ENCODE data around the gene ATP1A2.

ATP1A2 gene

DNA sequence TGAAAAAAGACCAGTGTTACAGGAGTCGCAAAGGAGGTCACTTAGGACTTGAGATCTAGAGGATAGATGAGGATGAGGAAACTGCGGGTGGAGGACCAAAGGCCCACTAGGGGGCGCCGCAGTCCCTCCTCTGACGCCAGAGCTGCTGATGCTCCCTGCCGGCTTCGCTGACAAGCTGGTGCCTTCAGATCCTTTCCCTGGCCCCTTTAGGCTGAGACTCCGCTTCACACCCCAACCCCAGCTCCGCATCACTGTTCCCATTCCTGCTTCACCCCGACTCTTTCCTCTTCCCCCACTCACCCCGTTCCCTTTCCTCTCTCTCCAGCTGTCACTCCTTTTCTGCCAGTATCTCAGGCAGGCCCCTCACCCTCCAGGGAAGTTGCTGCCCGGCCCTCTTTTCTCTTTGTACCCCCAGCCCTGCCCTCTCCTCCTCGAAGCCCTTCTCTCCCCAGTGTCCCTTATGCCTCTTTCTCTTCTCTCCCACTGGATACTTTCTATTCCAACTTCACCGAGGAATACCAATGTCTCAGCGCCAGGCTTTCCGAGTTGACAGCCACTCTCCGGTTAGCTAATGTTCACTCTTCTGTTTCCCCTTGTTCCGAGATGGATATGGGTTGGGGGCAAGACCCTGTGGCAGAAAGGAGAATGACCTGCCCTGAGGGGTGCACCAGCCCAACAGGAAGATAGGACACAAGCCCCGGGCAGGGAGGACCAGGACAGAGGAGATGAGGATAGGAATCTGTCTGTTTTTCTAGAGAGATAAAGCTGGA, 29.7 kb upstream of the ATP1A2 start:
- DNase-seq: peak; percentile 75 to 79

GRCh38 chr1:160086456-160086892, 29.1 kb upstream of the ATP1A2 start:
- DNase-seq: no peak

DNA sequence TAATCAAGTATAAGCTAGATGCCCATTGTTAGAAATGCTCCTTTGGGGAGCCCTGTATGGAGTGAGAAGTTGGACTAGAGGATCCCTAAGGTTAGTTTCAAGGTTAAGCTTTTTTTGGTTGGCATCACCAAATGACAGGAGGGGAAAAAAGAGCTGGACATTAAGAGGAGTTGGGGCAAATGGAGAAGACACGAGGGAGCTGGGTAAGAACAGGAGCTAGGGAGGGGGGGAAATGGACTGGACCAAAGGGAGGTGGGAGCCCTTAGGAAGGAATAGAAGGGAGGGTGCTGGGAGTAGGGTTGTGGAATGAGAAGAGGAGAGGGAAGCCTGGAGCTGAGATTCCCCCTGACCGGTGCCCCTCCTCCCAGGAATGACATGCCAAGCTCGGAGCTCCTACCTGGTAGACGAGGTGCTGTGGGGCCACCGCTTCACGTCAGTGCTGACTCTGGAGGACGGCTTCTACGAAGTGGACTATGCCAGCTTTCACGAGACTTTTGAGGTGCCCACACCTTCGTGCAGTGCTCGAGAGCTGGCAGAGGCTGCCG, 28.4 kb upstream of the ATP1A2 start:
- DNase-seq: no peak

DNA sequence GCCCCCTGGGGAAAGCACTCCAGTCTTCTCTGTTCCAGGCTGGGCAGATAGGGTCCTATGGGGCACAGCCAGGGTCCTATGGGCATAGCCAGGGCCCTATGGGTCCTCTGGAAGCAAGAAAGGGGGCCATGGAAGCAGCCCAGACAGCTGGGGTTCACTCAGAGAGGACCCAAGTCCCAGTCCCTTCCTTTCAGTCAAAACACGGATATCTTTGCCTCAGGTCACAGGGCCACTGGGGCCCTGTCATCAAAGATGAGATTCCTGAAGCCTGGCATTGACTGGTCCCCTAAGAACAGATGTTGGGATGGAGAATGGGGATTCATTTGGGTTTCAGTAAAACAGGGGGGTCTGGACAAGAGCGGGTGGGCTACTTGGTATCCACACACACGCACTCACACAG, 25.7 kb upstream of the ATP1A2 start:
- no peak for DNase-seq

DNA sequence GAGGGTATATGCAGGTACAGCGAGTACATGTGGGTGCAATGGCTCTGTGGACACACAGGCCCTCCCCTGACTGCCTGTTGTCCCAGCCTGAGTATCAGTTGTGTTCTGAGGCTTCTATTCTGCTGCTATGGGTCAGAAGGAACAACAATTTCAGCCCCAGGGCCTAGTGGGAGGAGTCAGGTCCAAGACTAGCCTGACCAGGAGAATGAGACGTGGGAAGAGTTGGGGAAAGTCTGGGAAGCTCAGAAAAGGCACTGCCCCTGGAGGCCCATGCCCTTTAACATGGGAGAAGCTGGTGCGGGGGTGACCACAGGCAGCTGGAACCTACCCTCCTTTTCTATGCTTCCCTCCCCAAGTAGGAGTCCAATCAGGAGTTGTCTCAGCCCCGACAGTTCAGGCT, 24.8 kb upstream of the ATP1A2 start:
- DNase-seq: no peak

DNA sequence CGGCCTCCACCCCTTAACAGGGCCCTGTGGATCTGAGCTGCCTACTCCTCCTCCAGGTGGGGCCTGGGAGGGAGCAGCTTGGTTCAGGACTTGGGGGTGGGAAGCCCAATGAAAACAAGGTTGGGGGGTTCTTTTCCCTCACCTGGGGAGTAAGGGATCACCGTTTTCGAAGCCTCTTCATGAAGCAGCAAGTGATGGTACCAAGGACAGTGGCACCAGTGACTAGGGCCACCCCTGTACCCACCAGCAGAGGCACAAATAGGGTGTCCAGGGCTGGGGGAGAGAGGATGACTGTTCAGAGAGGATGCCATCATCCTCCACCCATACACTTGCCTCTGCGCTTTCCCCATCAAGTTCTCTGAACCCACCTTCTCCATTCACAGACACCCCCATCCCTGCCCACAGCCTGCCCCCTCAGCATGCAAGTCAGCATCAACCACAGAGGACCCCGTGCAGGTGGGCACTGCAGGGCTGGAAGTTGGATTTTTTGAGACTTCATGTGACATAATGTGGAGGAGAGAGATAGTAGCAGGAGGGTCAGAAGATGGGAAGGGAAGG, 23.8 kb upstream of the ATP1A2 start:
- DNase-seq: no peak

- no peak for DNase-seq
These were observed 23.0 kb upstream of the ATP1A2 start for GRCh38 chr1:160092366-160093068.

GRCh38 chr1:160093069-160093395, 22.5 kb upstream of the ATP1A2 start:
- no peak for DNase-seq

GRCh38 chr1:160093624-160094290, 21.8 kb upstream of the ATP1A2 start:
- no peak for DNase-seq

DNA sequence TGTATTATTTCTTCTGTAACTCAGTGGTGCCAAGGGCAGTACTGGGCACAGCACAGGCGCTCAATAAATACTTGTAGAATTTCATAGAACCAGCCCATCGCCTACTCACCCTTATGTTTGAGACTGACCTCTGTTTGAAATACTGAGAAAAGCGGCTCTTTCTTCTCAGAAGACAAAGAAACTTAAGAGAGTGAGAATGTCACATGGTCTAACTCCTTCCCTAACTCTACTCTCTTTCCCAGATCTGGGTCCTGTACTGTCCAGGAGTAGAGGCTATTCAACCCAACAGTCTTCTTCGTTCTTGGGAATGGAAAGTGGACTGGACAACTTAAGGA, 21.3 kb upstream of the ATP1A2 start:
- no peak for DNase-seq

GRCh38 chr1:160094806-160095205, 20.8 kb upstream of the ATP1A2 start:
- no peak for DNase-seq

GRCh38 chr1:160095382-160096105, 20.0 kb upstream of the ATP1A2 start:
- no peak for DNase-seq

- DNase-seq: no peak
These were observed 19.1 kb upstream of the ATP1A2 start for GRCh38 chr1:160096274-160097116.

DNA sequence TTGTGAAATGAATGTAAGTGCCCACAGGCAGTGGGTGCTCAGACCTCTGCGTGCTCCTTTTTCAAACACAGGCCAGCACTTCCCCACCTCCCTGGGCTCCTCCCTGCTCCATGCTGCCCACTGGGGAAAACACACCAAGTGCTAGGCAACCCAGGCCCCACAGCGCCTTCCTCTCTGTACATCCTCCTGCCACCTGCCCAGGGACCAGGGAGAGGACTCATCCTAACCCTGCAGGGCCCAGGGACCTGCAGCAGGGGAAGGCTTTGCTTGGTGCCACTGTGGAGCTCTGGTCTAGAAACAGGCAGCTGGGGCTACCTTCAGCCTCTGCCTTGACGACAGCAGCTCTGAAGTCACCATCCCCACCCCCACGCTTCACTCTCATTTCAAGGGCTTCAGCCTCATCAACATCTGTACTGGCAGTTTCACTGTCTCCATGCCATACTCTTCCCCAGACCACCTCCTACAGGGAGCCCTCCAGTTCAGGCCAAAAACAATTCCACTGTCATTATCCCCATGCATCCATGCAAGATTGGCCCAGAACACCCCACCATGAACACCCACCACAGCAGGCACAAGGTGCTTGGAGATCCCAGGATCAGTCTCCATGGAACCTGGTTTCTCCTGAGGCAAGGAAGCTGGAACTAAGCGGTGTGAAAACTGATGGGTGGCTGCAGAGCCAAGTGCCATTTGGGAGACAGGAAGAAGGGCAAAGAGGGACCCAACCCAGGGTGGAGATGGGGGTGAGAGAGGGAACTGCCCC, 18.2 kb upstream of the ATP1A2 start:
- DNase-seq: peak in 1 of 2 donors; percentile 29

DNA sequence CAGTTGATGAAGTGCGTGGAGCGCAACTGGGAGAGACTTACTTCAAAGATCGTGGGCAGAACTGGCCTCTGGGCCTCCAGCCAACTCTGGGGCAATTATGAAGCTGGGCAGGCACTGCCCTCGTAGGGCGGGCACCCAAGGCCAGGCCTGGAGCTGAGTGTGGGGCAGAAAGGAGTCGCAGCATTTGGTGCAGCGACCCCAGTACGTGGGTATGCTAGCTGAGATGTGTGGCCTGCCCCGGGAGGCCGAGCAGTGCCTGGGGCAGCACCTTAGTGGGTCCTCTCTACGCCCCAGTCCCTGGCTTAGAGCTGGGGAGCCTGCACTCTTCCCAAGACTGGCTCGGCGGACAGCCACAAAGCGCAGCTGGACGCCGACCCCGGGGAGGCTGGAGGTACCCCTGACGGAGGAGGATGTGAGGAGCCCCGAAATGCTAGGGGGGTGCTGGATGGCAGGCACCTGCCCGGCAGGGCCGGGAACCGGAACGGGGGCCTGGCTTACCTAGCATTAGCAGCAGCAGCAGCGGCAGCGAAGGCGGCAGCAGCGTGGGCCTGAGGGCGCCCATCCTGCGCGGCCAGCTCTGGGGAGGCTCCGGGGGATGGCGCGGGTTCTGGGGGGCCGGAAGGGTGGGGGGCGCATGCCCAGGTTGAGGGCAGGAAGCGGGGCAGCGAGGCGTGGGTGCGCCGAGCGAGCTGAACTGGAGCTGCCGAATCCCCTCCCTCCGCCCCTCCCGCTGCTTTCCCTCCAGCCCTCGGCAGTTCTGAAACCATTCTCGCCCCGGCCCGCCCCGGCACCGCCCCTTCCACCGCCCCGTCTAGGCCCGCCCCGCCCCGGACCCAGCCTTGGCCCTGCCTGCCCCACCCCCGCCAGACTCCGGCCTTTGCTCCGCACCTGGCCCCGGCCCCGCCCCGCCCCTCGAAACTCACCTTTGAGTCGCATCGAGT, 17.4 kb upstream of the ATP1A2 start, which contains the start of gene IGSF8:
IGSF8 (minus strand) TSS at position 709 of the 941 bp plus-strand sequence; CDS start at position 562, 147 bp downstream.
- peak; percentile 91 to 94 for DNase-seq

DNA sequence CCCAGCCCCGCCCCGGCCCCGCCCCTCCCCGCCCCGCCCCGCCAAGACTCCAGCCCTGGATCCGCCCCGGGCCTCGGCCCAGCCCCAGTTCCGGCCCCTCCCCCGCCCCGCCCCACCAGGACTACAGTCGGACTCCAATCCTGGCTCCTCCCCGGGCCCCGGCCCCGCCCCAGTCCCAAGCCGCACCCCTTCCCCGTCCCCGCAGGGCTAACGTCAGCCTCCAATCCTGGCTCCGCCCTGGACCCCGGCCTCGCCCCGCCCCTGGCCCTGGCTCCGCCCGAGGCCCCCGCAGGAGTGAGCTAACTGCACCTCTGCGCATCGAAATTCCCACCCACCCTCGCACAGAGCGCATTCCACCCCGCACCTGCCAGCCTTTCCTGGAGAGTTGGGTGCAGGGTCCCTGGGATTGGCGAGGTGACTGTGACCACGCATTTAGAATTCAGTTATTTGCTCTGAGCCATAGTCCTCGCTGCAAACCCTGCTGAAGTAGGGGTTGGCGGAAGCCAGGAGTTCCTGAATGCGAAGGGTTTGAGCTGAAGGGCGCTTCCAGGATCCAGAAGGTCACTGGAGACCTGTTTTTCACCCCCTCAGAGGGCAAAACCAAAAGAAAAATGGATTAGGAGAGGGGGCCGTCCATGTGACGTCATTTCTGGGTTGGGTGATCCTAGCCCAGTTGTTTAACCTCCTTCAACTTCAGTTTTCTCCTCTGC, 16.6 kb upstream of the ATP1A2 start:
- peak; percentile 98 for DNase-seq

DNA sequence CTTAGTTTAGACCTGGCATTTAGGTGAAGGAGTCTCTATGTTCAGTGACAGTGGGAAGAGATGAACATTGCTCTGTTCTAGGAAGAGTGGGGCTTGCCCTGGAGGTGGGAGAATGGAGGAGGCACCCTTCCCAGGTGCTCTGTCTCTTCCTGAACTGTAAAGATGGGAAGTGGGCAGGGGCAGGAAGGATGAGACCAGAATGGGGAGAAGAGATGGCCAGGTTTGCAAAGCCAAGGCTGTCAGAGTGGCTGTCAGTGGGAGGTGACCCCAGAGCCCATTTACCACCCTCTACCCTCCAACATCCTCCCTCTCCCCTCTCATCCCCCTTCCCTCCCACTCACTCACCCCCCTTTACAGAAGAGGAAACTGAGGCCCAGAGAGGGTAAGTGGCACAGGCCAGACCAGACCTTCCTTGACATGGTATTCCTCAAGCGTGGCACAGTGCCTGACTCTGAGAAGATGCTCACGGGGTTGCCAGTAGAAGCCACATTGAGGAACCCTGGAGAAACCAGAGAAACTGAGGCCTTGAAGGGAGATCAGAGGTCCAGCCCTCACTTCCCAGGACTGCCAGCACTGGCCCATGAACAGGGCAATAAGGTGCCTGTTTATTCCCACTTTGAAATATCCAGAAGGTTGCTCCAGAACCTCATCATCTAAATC, 15.7 kb upstream of the ATP1A2 start:
- no peak for DNase-seq

DNA sequence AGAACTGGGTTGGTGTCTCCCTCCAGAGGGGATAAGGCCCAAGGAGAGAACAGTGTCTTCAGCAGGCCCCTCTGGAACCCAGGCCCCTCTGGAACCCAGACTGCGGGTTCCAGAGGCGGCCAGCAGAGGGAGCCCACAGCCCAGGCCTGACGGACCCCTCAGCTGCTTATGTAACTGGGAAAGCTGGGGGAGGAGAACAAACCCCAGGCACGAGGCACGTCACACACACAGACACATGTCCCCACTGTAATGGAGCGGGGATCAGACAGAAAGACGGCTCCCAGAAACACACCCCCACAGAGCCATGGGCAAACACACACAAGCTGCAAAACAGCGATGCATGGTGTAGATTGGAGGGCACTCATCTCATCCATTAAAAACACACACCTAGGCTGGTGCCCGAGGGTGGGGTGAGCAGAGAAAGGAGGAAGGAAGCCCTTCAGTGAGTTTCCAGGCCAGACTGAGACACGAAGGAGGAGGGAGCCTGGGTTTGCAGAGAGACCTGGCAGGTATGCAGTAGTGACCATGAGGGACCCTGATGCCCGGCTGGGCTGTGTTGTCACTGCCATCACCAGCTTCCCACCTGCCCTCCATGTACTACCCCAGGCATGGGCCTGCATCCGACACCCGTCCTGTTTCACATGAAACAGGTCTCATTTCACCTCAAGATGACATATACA, 14.4 kb upstream of the ATP1A2 start:
- DNase-seq: peak; percentile 63 to 68

All from stimulated activated CD4-positive, alpha-beta T cell treated with anti-CD3 and anti-CD28 coated beads, Interleukin-2, amount 100 ng/mL, for 48 hours (primary cell).